ENCODE data around the gene WAPL.

The WAPL gene

DNA sequence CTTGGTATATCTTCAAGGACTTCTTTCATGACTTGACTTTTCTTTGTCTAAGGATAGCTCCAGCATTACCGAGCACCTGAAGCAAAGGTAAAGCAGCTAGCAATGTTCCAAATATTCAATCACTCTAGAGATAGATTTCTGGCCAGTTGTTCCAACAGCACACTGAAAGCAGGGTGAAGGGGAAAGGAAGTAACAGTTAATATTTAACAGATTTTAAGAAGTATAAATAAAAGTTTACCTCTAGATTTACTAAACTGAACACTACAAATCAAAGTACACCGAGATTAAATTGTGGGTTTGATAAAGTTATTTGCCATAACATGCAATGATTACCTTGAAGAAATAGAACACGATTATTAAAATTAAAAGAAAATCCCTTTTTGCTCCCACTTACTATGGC is 84.1 kb downstream of the WAPL start:
- TF ChIP-seq EZH2 (IDR thresholded peaks at IDR 0.05; ENCODE audit: borderline replicate concordance, low read length) (no peak), CTCF (IDR thresholded peaks at IDR 0.05; ENCODE audit: low read length) (no peak)
- Histone ChIP-seq H3K9ac (ENCODE audit: low read length) (no peak overlapping the region), H2AFZ (ENCODE audit: low read length) (no peak overlapping the region), H3K36me3 (ENCODE audit: insufficient read depth, low read length) (peaks cover 82% of the 10 kb centered on the region), H3K9me2 (ENCODE audit: low read depth, low read length) (no peaks in the 10 kb centered on the region), H3F3A (ENCODE audit: insufficient read depth, low read length) (0 out of 2 replicates have a peak, but pooled peaks cover 3% of the 10 kb centered on the region), H4K20me1 (ENCODE audit: insufficient read depth, low read length) (no peaks in the 10 kb centered on the region), H3K27me3 (ENCODE audit: insufficient read depth, low read length) (no peaks in the 10 kb centered on the region), H3K79me2 (ENCODE audit: insufficient read depth, low read length) (no peaks in the 10 kb centered on the region), H3K4me1 (ENCODE audit: insufficient read depth, low read length, severe bottlenecking) (peaks cover 37% of the 10 kb centered on the region), H3K9me3 (ENCODE audit: low read length) (no peaks in the 10 kb centered on the region), H3K4me2 (ENCODE audit: low read length) (no peak overlapping the region), H3K4me3 (ENCODE audit: low read depth, low read length, poor library complexity, severe bottlenecking) (no peak overlapping the region), H3K27ac (ENCODE audit: low read depth, low read length, poor library complexity, severe bottlenecking) (peak overlapping the region; percentile 76)

GRCh38 chr10:86436963-86437362 is 84.6 kb downstream of the WAPL start:
- no peaks in the 10 kb centered on the region for H3K27me3 ChIP-seq (ENCODE audit: insufficient read depth, low read length)
- 0 out of 2 replicates have a peak, but pooled peaks cover 3% of the 10 kb centered on the region for H3F3A ChIP-seq (ENCODE audit: insufficient read depth, low read length)
- H3K9ac ChIP-seq (ENCODE audit: low read length) = no peak overlapping the region
- TF ChIP-seq EZH2 (IDR thresholded peaks at IDR 0.05; ENCODE audit: borderline replicate concordance, low read length) = no peak
- TF ChIP-seq CTCF (IDR thresholded peaks at IDR 0.05; ENCODE audit: low read length) = no peak
- H3K4me1 ChIP-seq (ENCODE audit: insufficient read depth, low read length, severe bottlenecking) = peaks cover 37% of the 10 kb centered on the region
- no peaks in the 10 kb centered on the region for H3K79me2 ChIP-seq (ENCODE audit: insufficient read depth, low read length)
- H4K20me1 ChIP-seq (ENCODE audit: insufficient read depth, low read length) = no peaks in the 10 kb centered on the region
- H3K4me3 ChIP-seq (ENCODE audit: low read depth, low read length, poor library complexity, severe bottlenecking) = no peak overlapping the region
- H3K9me3 ChIP-seq (ENCODE audit: low read length) = no peaks in the 10 kb centered on the region
- peaks cover 79% of the 10 kb centered on the region for H3K36me3 ChIP-seq (ENCODE audit: insufficient read depth, low read length)
- no peaks in the 10 kb centered on the region for H3K9me2 ChIP-seq (ENCODE audit: low read depth, low read length)
- H3K27ac ChIP-seq (ENCODE audit: low read depth, low read length, poor library complexity, severe bottlenecking) = peak overlapping the region; percentile 76
- H2AFZ ChIP-seq (ENCODE audit: low read length) = no peak overlapping the region
- no peak overlapping the region for H3K4me2 ChIP-seq (ENCODE audit: low read length)

- Histone ChIP-seq H3F3A (ENCODE audit: insufficient read depth, low read length) (0 out of 2 replicates have a peak, but pooled peaks cover 3% of the 10 kb centered on the region), H3K27ac (ENCODE audit: low read depth, low read length, poor library complexity, severe bottlenecking) (no peak overlapping the region), H2AFZ (ENCODE audit: low read length) (no peak overlapping the region), H4K20me1 (ENCODE audit: insufficient read depth, low read length) (no peaks in the 10 kb centered on the region), H3K79me2 (ENCODE audit: insufficient read depth, low read length) (no peaks in the 10 kb centered on the region), H3K4me2 (ENCODE audit: low read length) (no peak overlapping the region), H3K9ac (ENCODE audit: low read length) (no peak overlapping the region), H3K27me3 (ENCODE audit: insufficient read depth, low read length) (no peaks in the 10 kb centered on the region), H3K9me2 (ENCODE audit: low read depth, low read length) (no peaks in the 10 kb centered on the region), H3K4me3 (ENCODE audit: low read depth, low read length, poor library complexity, severe bottlenecking) (no peak overlapping the region), H3K9me3 (ENCODE audit: low read length) (no peaks in the 10 kb centered on the region), H3K36me3 (ENCODE audit: insufficient read depth, low read length) (peaks cover 57% of the 10 kb centered on the region), H3K4me1 (ENCODE audit: insufficient read depth, low read length, severe bottlenecking) (peaks cover 43% of the 10 kb centered on the region)
- TF ChIP-seq EZH2 (IDR thresholded peaks at IDR 0.05; ENCODE audit: borderline replicate concordance, low read length) = no peak
- TF ChIP-seq CTCF (IDR thresholded peaks at IDR 0.05; ENCODE audit: low read length) = no peak
Measured at GRCh38 chr10:86434656-86435055, 86.9 kb downstream of the WAPL start.
